Pancreas (tissue), 10 donors: ENCODE results near the gene ACD. TPM values are rescaled to one million over a fixed set of nuclear protein-coding genes. Genes with fewer than 3 reads are reported as not detected.
"Not testable (repeated sequence)": the region's sequence is repeated elsewhere in the genome, so short reads cannot be mapped to it uniquely, and the experiment has no call there.

Experiments
- ATAC-seq, 4 donors: fragments of 200-7000 bp; cut with Tn5 transposase; one replicate each; pipeline versions ENCODE4 v1.8.0 to v1.9.1; 2020; ENCODE audit warnings: mild to moderate bottlenecking in 4 of 4, moderate library complexity in 4 of 4
- DNase-seq, 6 donors: peaks; one replicate each; pipeline ENCODE4 v3.0.0-alpha.2; 2020
- FAIRE-seq: peaks from 2 replicates; lab custom pipeline; 2012; peaks lifted over from hg19 to GRCh38; lab: Jason Lieb, UNC
- H3K27ac ChIP-seq, 4 donors: fragments of 200-600 bp; sonication (generic); 1 replicate in 3 of 4; 2 replicates in 1 of 4; pipeline versions ENCODE4 v1.5.0 to v1.8.0; 2020
- H3K27me3 ChIP-seq, 4 donors: fragments of 200-600 bp; one replicate each; pipeline ENCODE4 v1.8.0; 2021
- H3K36me3 ChIP-seq, 3 donors: fragments of 200-600 bp; sonication (generic) in 1 of 3; one replicate each; pipeline versions ENCODE4 v1.5.0 to v1.8.0; 2020 to 2021
- H3K4me1 ChIP-seq, 3 donors: fragments of 200-600 bp; one replicate each; pipeline ENCODE4 v1.8.0; 2021
- H3K4me3 ChIP-seq, 4 donors: fragments of 200-600 bp; sonication (generic) in 2 of 4; one replicate each; pipeline versions ENCODE4 v1.5.0 to v1.8.0; 2020 to 2021
- H3K9me3 ChIP-seq, 4 donors: fragments of 200-600 bp; one replicate each; pipeline ENCODE4 v1.8.0; 2021
- WGBS, 2 donors: extraction: QIAGEN DNeasy Blood & Tissue Kit; methylation state at CpG; one replicate each; pipeline ENCODE4 v1.1.7; 2013; 5-methylcytosine and 5-hydroxymethylcytosine counted together
- intact Hi-C, 3 donors: fragments of 100-400 bp; cut with DNase I; formaldehyde crosslinking; loops; one replicate each; pipeline versions ENCODE4 v1.11.1 to v1.14.2; 2022
- polyA plus RNA-seq, 2 donors: library from polyadenylated mRNA; stranded (reverse); fragments of 200-250 nt; gene quantifications; one replicate each; pipeline ENCODE4 v1.2.3, GENCODE V29; 2013
- total RNA-seq, 6 donors: library from RNA; stranded (reverse); fragmentation: NEBNext Ultra II Directional in 4 of 6; extraction: Animal tissue kit (Norgen Biotek cat#: 25700) in 4 of 6; gene quantifications; one replicate each; pipeline versions ENCODE4 v1.2.1 to v1.2.4, GENCODE V29; 2021 to 2023
- TF ChIP-seq, protein P1 (sequence below), 4 donors: fragments of 200-600 bp; sonication (generic) in 3 of 4; IDR thresholded peaks; one replicate each; pipeline versions ENCODE4 v1.5.0 to v1.8.0; 2021; ENCODE audit warnings: antibody characterized with exemption in 4 of 4
- donor health status: healthy with polysubstance abuse.
- donor health status: DM: no; HTN: no; CAD: no; lungs with moderate emphysema.
- donor health status: DM: no; HTN: no; CAD: no.
- donor health status: control.
- donor health status: control.
- donor health status: Bipolar disorder and iron deficiency.
- donor health status: DM: yes; HTN: yes; CAD: no.
- donor health status: DM: no; HTN: no; CAD: no.
- donor health status: DM: no; HTN: no; CAD: no.
- donor health status: DM: yes; HTN: yes; CAD: no.

ACD gene
- total and polyA plus RNA-seq, 8 donors = 6.6 to 29.0 (median 10.2) TPM

GRCh38 chr16:67699265-67699664 lies 39.2 kb upstream of the ACD start:
- ATAC-seq (no peak), FAIRE-seq (no peak), DNase-seq (no peak)
- no peak overlapping the region for H3K4me3 ChIP-seq
- H3K27me3 ChIP-seq = no peaks in the 10 kb centered on the region
- H3K36me3 ChIP-seq = no peaks in the 10 kb centered on the region
- H3K9me3 ChIP-seq = no peaks in the 10 kb centered on the region
- intact Hi-C loops = no loop called here
- WGBS, 2 donors = 98 to 99% methylated on average over 7 of the region's 7 CpGs
- no peaks in the 10 kb centered on the region for H3K4me1 ChIP-seq
- H3K27ac ChIP-seq = no peak overlapping the region
- TF ChIP-seq, protein P1, sequence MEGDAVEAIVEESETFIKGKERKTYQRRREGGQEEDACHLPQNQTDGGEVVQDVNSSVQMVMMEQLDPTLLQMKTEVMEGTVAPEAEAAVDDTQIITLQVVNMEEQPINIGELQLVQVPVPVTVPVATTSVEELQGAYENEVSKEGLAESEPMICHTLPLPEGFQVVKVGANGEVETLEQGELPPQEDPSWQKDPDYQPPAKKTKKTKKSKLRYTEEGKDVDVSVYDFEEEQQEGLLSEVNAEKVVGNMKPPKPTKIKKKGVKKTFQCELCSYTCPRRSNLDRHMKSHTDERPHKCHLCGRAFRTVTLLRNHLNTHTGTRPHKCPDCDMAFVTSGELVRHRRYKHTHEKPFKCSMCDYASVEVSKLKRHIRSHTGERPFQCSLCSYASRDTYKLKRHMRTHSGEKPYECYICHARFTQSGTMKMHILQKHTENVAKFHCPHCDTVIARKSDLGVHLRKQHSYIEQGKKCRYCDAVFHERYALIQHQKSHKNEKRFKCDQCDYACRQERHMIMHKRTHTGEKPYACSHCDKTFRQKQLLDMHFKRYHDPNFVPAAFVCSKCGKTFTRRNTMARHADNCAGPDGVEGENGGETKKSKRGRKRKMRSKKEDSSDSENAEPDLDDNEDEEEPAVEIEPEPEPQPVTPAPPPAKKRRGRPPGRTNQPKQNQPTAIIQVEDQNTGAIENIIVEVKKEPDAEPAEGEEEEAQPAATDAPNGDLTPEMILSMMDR (IDR thresholded peaks at IDR 0.05) = no peak

GRCh38 chr16:67697422-67698185 lies 37.5 kb upstream of the ACD start:
- Histone ChIP-seq H3K9me3 (no peaks in the 10 kb centered on the region), H3K27ac (no peak overlapping the region), H3K4me1 (no peaks in the 10 kb centered on the region), H3K4me3 (no peak overlapping the region), H3K36me3 (no peaks in the 10 kb centered on the region), H3K27me3 (no peaks in the 10 kb centered on the region)
- 80 to 87% methylated on average over 4 of the region's 4 CpGs for WGBS, 2 donors
- DNase-seq (no peak), FAIRE-seq (no peak), ATAC-seq (no peak)
- intact Hi-C loops = no loop called here
- TF ChIP-seq, protein P1 (IDR thresholded peaks at IDR 0.05) = no peak

GRCh38 chr16:67694611-67695010 lies 34.6 kb upstream of the ACD start:
- H3K27me3 ChIP-seq = no peaks in the 10 kb centered on the region
- WGBS, 2 donors = 62 to 63% methylated on average over 2 of the region's 2 CpGs
- H3K36me3 ChIP-seq = no peaks in the 10 kb centered on the region
- FAIRE-seq = no peak
- intact Hi-C loops = no loop called here
- H3K9me3 ChIP-seq = no peaks in the 10 kb centered on the region
- no peaks in the 10 kb centered on the region for H3K4me1 ChIP-seq
- TF ChIP-seq, protein P1 (IDR thresholded peaks at IDR 0.05) = no peak
- ATAC-seq = no peak
- DNase-seq = no peak
- no peak overlapping the region for H3K4me3 ChIP-seq
- no peak overlapping the region for H3K27ac ChIP-seq

DNA sequence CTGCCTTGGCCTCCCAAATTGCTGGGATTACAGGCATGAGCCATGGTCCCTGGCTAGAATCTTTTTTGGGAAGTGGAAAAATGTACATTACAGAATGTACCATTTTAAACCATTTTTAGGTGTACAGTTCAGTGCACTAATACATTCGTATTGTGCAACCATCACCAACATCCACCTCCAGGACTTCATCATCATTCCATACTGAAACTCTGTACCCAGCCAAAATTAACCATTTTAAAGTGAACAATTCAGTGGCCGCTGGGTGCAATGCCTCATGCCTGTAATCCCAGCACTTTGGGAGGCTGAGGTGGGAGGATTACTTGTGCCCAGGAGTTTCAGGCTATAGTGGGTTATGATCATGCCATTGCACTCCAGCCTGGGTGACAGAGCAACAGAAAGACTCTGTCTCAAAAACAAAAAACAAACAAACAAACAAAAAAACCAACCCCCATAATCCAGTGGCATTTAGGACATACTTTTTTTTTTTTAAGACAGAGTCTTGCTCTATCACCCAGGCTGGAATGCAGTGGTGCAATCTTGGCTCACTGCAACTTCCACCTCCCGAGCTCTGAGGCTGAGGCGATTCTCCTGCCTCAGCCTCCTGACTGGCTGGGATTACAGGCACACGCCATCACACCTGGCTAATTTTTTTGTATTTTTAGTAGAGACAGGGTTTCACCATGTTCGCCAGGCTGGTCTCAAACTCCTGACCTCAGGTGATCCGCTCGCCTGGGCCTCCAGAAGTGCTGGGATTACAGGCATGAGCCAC lies 33.6 kb upstream of the ACD start:
- ATAC-seq, DNase-seq, H3K27me3 ChIP-seq, H3K4me3 ChIP-seq, H3K36me3 ChIP-seq, H3K4me1 ChIP-seq, H3K9me3 ChIP-seq, H3K27ac ChIP-seq, FAIRE-seq, intact Hi-C loops: not testable (repeated sequence)
- 93 to 97% methylated on average over 8 of the region's 8 CpGs for WGBS, 2 donors

- Histone ChIP-seq H3K36me3 (no peaks in the 10 kb centered on the region), H3K4me1 (no peaks in the 10 kb centered on the region), H3K9me3 (no peaks in the 10 kb centered on the region), H3K27me3 (no peaks in the 10 kb centered on the region), H3K27ac (no peak overlapping the region), H3K4me3 (no peak overlapping the region)
- no peak for FAIRE-seq
- TF ChIP-seq, protein P1 (IDR thresholded peaks at IDR 0.05) = no peak
- WGBS, 2 donors = 87 to 90% methylated on average over 17 of the region's 17 CpGs
- no peak for DNase-seq
- intact Hi-C loops = no loop called here
- no peak for ATAC-seq
These were observed 25.5 kb upstream of the ACD start for GRCh38 chr16:67685388-67686112.
